Colon (tissue), 2 donors: Measurements from ENCODE around the gene MBNL1.
"Not testable (repeated sequence)": the region's sequence is repeated elsewhere in the genome, so short reads cannot be mapped to it uniquely, and the experiment has no call there.

Experiments
- FAIRE-seq: peaks from 2 replicates; lab custom pipeline; 2012; peaks lifted over from hg19 to GRCh38; lab: Jason Lieb, UNC
- donor health status: control.
- donor health status: control.

MBNL1 gene

GRCh38 chr3:152377184-152377570, 108.4 kb downstream of the MBNL1 start:
- no peak for FAIRE-seq

- FAIRE-seq = no peak
These were observed 110.8 kb downstream of the MBNL1 start for GRCh38 chr3:152379415-152380042.

- FAIRE-seq = no peak
These were observed 111.3 kb downstream of the MBNL1 start for GRCh38 chr3:152380043-152380442.

GRCh38 chr3:152381881-152382295, 113.2 kb downstream of the MBNL1 start:
- no peak for FAIRE-seq

- no peak for FAIRE-seq
These were observed 113.8 kb downstream of the MBNL1 start for GRCh38 chr3:152382312-152383135.

GRCh38 chr3:152383136-152383606, 114.4 kb downstream of the MBNL1 start:
- FAIRE-seq = no peak

GRCh38 chr3:152384412-152384811, 115.7 kb downstream of the MBNL1 start:
- no peak for FAIRE-seq

GRCh38 chr3:152385761-152386160, 117.0 kb downstream of the MBNL1 start:
- no peak for FAIRE-seq

GRCh38 chr3:152386208-152386607, 117.5 kb downstream of the MBNL1 start:
- FAIRE-seq = no peak

- no peak for FAIRE-seq
These were observed 119.9 kb downstream of the MBNL1 start for GRCh38 chr3:152388631-152389030.

- no peak for FAIRE-seq
These were observed 120.7 kb downstream of the MBNL1 start for GRCh38 chr3:152389316-152389934.

GRCh38 chr3:152390647-152391046, 121.9 kb downstream of the MBNL1 start:
- no peak for FAIRE-seq

GRCh38 chr3:152391671-152392070, 122.9 kb downstream of the MBNL1 start:
- no peak for FAIRE-seq

GRCh38 chr3:152392272-152392880, 123.6 kb downstream of the MBNL1 start:
- no peak for FAIRE-seq

- no peak for FAIRE-seq
These were observed 125.5 kb downstream of the MBNL1 start for GRCh38 chr3:152394246-152394645.

GRCh38 chr3:152395764-152396163, 127.0 kb downstream of the MBNL1 start:
- FAIRE-seq = no peak

- no peak for FAIRE-seq
These were observed 128.1 kb downstream of the MBNL1 start for GRCh38 chr3:152396867-152397266.

- FAIRE-seq = not testable (repeated sequence)
These were observed 128.6 kb downstream of the MBNL1 start for GRCh38 chr3:152397348-152397747.

GRCh38 chr3:152398495-152398894, 129.8 kb downstream of the MBNL1 start:
- FAIRE-seq = no peak

GRCh38 chr3:152399374-152399773, 130.6 kb downstream of the MBNL1 start:
- no peak for FAIRE-seq

- no peak for FAIRE-seq
These were observed 132.2 kb downstream of the MBNL1 start for GRCh38 chr3:152400887-152401286.

- no peak for FAIRE-seq
These were observed 134.1 kb downstream of the MBNL1 start for GRCh38 chr3:152402695-152403451.
